ENCODE data around the gene HOXA7.

Gene HOXA7

DNA sequence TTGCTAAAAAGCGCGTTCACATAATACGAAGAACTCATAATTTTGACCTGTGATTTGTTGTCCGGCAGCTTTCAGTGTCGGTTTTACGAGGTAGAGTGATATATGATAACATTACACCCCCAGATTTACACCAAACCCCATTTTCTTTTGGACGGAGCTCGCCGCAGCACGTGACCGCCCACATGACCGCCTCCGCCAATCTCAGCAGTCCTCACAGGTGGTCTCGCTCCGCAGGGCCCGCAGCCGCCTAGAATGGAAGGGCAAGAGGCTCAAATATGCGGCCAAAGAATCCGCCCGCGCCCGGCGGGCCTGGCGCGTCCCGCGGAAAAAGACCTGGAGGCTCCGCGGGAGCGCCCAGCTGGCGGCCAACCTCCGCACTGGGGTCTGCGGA lies at the start of gene HOXA7:
Gene HOXA7 (minus strand): TSS at position 168 of the 391 bp plus-strand sequence. CDS start 130 bp downstream, at position 38.
- DNase-seq = no peak

DNA sequence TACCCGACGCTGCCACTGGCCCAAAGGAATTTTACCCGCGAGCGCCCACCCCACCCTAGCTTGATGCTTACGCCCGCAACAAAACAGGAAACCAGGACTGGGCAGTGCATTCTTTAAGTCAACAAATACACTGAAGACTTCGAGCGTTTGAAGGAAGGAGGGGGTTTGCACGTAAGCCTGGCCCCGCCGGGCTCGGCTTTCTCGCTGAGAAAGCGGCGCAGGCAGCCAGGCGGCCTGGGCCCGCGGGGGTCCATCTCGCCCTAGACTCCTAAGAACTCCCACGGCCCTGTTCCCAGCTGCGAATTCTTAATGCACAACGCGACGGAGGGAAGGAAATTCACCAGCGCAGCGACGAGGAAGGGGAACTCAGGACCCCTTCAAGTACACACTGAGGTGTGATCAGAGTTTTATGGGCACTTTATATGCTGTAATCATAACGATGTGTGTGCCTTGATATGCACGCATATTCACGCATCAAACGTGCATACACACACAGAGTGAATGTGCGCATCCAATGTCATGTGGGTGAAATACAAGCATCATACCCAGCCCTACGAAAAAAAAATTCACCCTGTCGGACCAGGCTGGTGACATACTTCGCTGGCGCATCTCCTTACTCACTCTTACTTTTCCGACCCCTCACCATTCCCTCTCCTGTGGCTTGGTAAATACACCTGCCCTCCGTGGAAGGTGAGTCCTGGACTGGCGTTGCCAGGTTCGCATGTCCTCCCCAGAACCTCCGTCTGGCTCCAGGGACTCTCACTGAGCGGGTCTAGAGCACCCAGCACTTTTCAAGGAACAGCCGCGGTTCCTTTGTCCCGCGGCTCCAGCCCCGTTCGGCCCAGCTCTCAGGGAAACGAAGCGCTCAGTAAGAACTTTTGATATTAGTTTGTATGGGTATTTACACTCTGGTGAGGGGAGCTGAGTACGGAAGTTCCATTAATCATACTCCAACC lies 49.1 kb upstream of the HOXA7 start:
- DNase-seq = no peak

DNA sequence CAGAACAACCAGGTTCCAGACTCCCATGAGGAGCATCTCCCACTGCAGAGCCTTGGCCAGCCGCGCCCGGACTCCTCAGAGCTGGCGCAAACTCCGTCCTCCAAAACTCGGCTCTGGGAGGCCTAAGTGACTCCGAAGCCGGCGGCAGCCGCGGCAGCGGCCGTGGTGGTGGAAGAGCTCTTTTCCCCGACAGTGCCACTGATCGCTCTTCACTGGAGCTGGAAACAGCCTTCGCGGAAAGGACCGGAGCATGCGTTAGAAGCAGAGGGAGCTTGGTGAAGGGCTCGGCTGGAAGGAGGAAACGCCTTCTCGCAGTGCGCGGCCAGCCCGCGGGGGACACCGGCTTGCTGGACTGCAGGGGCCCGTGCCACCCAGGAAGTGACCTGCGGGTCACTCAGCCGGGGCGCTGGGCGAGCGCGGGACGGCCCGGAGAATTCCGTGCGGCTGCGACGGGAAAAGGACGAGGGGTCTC lies 48.4 kb upstream of the HOXA7 start:
- DNase-seq = no peak

DNA sequence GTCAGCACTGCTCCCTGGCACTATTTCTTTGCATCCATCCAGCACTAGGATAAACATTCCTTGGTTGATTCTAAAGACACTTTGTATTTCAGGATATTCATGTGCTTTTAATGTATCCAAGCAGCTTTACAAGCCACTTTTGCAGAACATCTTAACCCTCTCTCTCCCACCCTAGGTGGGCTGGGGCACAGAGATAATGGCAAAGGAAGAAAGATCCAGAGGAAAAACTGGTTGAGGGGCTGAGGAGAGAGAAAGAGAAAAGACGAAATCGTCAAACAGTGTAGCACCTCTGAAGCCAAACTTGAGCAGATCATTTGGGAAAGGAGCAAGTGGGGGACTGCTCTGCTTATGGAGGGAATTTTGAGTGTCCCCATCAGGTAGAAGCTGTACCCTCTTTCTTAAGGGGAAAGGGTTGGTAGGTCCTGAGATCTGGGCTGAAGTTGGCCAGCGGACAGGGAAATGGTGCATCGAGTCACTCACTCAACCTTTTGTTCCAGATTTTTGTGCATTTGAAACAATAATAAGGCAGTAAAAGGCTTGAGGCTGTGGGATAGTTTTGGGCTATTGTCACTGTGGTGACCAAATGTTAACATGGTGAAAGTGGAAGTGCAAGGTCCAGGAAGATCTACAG lies 47.6 kb upstream of the HOXA7 start:
- no peak for DNase-seq

DNA sequence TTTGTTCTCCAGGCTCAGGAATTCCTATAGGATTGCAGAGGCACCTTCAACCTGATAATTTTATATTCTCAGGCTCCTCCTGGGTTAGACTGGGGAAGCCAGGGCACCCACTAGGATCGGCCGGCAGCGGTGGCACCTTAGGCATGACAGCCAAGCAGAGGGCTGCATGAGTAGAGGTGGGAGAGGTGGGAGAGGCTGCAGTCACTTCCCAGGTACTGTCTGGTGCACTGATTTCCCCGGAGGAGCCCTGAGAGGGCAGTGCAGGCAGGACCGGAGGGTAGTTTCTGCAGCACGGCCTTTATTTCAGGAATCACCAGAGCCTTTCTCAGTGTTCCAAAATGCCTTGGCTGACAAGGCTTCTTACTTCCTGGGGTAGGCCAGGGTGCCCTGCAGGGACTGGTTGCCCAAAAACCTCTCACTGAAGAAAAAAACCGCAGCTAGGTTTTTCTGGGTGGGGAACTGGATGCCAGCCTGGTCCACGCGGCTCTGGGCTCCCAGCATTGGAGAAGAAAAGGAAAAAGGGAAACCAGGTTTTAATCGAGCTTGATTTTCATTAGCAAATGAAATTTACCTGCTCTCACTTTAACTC lies 47.0 kb upstream of the HOXA7 start:
- no peak for DNase-seq

DNA sequence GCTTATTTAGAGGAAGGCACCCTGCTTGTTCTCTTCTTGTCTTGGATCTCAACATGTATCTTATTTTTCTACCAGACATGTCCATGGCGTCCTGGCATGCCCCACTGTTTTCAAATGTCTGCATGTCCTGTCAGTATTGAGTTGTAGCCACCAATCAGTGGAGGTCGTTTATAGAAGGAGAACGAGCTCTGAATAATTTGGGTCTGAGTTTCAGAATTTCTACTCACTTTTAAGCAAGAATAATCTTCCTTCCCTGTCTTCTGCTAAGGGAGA lies 46.3 kb upstream of the HOXA7 start:
- no peak for DNase-seq

DNA sequence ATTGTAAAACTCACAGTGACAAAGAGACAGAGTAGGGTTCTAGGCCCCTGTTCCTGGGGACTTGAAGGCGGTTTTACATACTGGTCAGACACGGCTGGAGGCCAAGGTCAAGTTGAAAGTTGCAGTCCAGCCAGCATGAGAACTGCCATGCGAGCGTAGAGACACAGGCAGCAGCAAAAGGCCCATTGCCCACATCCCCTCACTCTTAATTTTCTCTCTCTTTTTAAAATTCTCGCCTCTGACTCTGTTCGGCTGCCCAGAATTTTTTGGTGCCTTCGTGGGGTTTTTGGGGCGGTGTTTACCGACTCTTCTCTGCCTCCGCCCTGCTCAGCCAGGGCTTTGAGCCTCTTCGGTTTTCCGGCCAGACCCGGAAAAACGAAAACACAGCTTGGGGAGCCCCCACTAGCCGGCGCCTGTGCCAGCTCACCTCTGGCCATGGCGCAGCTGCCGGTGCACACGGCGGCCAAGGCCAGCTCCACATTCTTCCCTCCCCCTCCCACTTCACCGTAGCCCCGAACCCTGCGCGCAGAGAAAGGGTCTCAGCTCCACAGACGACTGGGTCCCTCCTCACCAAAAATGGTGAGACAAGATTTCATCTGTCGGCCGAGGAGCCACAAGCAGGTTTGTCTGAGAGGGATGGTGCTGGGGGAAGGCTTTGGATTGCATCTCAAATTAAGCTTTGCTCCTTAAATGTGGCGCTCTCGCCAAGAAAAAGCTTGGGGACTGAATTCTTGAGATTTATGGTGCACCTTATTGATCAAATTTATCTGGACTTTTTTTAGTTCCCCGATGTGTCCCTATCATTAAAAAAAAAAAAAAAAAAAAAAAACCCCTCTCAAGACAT lies 45.8 kb upstream of the HOXA7 start:
- DNase-seq = no peak

DNA sequence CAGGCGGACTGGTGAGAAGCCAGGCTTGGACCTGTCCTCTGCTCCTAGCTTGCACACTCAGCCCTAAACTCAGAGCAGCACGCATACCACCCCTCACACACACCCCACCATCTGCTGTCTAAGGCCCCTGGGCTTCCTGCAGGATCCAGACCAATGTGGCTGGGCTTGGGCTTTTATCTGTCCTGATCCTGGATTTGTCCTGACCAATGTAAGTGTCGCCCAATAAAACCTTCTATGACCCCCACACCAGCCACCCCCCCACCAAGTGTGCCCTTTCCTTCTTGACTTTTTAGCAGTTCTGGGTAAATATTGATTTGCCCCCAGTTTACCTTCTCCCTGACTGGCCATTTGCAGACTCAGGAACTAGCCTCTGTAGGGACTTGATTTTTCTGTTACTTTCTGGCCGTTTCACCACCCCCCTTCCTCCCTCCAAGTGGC lies 45.1 kb upstream of the HOXA7 start:
- DNase-seq = no peak

DNA sequence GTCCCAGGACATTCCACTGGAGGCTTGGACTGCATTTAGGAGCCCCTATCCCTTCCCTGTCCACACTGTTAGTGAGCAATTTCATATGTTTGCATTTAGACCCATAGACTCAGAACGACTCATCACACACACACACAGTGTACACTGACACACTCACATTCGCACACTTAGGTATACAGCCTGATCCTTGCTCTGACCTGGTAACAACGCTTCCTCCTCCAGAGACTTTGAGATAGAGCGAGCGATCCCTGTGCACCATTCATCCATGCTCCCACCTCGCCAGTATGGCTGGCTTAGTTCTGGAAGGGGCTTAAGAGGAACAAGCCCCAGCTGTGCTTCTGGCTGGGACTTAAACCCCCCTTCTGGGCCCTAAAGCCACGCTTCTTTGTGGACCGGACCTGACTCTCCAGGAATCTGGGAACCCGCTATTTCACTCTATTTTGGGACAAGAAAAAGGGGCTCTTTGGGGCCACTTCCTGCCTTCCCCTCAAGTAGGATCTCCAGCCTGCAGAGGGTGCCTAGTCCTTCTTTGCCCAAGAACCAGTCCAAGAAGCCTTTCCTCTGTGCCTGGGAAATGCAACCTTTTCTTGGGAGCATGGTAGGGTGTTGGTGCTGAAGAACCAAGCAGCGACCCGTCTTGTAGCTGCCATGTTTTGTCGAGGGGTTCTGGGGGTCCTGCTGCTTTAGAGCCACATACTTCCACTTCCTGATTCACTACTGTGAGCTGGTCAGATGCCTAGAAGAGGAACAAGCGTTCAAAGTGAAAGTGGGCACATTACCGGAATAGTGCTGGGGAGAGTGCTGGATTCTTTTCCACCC lies 44.5 kb upstream of the HOXA7 start:
- peak; percentile 77 for DNase-seq

DNA sequence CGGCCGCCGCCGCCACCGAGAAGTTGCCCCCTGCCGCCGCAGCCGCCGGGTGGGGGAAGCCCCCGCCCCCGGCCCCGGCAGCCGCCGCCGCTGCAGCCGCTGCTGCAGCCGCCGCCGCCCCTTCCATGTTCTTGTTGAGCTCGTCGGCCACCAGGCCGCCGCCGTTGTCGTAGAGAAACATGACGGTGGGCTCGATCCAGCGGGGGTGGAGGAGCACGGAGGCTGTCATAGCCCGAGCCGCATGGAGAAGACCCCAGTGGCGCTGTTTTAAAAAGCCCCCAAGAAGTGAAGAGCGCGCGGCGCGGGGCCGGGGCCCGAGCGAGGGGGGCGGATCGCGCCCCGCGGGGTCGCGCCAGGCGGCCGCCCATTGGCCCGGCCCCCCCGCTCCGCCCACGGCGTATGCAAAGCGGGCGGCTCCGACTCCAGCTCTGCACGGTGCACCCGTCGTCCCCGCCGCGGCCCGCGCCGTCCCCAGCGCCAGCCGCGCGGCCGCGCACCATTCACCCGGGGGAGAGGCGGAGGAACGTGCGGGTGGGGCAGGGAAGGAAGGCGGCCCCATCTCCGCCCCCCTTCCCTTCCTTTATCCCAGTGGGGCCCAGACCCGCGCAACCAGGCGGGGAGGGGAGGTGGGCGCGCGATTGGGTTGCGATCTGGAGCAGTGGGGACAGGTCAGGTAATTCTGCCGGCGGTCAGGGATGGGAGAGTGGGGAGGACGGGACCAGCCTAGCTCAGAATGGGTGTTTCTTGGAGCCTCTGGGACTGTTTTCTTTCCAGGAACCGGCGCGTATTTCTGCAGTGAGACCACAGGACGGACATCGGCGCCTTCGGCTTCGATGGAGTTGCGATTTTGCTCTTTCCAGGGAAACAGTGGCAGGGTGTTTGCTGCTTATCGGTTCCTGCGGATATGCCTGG lies 43.6 kb upstream of the HOXA7 start, which contains the start of gene HOXA13:
Gene HOXA13 (minus strand): TSS at position 243 of the 912 bp plus-strand sequence. CDS start 14 bp downstream, at position 229.
- DNase-seq = no peak

DNA sequence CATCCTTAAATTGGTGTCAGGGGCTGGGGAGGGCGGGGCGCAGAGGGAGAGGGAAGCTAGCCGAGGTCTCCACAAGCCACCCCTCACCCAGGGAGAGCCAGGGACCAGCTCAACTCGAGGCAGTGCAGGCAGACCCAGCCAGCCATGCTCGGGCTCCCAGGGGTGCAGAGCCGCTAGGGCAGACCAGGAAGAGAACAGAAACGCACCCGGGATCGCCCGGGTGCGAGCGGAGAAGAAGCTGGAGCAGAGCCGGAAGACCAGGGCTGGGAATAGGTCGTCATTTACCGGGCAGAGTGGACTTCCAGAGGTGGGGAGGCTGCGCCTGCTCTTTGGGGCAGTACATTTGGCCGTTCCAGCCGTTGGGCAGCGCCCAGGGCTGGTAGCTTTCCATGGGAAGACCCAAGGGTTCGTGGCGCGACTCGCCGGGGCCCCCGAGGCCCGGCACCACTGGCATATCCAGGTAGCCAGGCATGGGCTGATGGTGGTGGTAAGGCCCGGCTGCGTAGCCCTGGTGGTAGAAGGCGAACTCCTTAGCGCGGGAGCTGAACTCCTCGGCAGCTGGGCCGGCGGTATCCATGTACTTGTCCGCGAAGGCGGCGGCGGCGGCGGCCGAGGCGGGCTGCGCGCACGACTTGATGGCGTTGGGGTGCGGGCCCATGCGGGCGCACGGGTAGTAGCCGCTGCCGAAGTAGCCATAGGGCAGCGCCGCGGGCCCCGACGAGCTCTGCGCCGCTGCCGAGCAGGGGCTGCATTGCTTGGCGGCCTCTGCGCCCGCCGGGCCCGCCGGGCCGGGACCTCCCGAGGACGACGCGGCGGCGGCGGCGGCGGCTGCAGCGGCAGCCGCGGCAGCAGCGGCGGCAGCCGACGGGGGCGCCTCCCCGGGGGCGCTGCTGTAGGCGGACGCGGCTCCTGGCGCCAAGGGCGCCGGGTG lies 42.7 kb upstream of the HOXA7 start:
- peak; percentile 21 for DNase-seq

DNA sequence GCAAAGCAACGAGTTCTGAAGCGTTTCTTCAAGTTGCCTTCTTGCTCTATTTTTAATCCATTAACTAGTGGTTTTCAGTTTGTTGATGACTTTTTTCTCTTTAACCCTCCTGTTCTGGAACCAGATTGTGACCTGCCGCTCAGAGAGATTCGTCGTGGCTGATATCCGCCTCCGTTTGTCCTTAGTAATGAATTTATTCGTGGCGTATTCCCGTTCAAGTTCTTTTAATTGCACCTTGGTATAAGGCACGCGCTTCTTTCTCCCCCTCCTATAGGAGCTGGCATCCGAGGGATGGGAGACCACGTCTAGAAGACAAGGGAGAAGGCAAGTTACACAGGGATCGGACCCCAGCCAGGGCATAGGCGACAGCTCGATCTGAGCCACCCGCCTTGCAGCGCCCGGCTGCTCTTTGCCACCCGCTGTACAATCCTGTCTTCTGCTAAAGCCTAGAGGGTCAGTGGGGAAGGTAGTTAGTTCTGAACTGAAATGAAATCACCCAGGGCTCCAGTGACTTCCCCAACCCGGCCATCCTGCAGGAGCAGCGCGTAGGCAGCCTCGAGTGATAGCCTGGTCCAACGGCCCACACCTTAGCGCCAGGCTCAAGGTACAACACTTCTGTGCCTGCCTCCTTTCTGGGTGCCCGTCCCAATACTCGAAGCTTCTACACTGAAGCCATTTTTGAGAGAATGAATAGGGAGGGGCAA lies 41.8 kb upstream of the HOXA7 start:
- no peak for DNase-seq

DNA sequence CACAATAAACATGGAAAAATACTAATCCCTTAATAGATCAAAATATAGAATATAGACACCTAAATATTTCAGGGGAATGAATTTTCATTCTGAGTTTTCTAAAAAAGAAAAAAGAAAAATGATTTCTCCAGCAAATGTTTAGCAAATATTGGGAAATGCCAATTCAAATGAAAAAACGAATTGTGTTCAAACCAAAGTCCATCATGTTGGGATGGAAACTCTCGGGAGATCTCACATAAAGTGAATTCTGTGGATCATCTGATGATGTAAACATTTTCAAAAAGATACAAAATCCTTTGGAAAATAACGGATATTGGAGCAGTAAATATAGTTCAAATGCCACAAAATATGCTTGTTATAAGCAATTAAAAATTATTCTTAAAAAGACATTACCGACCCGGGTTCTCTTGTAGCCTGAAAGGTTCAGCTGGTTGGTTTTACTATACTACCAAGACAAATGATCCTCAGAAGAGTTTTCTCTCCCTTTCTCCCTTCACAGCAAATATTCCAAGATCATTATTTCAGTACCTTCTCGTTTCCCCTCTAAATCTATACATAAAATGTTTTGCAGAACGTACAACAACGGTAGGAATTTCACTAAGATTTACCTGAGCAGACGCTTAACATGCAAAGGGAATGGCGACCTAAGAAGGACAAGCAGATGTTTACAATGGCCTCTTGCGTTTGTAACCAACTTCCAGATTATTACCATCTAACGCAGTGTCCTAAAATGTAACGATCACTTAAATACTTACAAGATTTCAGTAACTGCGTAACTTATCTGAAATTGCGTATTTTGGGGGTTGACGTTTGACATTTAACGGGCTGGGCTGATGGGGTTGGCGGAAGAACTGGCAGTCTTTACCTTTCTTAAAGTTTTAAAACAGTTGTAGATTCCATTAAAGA lies 40.9 kb upstream of the HOXA7 start:
- DNase-seq = no peak

DNA sequence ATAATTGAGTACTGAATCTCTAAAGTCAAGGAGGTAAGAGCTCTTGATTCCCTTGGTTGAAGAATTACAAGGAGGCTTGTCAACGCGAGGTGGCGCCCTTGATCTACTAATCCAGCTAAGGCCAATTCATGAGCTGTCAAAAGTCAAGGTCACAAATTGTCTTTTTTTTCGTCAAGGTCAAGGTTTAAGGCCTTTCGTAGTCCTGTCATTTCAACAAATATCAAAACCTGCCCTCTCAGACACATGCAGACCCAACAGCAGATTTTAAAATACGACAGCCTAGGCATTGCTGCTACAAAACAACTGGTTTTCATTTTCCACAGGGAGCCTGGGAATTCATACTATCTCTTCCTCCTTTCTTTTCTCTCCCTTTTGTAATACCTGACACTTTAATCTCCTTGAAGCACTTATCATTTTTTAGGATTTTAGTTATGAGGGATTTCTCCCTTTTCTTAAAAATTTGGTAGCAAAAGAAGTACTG lies 39.9 kb upstream of the HOXA7 start:
- DNase-seq = peak; percentile 84

DNA sequence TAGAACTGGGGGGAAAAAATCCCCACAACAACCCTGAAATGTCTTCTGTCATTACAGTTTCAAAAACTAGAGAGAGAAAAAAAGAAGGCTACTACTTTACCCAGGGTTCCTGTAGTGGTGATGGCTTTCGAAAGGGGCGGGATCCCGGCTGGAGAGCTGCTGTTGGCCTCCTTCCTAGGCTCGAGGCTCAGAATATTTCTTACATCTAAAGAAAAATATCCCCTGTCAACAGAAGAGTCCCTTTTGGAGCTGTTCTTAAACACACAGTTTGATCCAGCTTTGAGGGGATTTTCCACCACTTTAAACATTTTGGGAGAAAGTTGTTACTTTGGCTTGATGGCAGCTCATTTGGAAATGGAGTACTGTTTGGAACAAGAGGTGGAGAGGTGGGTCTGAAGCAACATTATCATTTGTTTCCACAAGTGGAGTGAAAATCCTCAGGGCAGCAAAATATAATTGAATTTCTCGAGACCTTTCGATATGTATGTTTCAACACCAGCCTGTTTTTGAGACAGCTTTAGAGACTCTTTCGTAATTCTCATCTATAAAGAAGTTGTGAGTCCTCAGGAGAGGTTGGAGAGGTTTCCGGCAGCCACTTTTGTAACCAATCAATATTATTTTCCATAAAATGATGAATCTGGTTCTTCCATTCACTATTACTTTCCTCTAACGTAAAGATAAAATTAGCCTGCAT lies 38.4 kb upstream of the HOXA7 start:
- no peak for DNase-seq

DNA sequence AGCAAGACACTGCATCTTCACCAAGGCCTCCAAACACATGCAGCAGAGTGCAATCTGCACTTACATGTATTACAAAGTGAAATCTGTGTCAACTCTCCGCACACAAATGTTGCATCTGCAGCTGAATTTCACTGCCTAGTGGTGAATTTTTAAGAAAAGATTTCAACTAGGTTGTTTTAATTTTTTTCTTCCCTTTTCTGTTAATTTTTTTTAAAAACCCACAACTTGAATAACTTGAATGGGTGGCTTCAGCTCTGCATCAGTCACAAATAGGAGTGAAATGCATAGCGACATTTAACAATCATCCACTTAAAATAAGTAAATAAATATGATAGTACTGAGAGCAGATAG lies 37.5 kb upstream of the HOXA7 start:
- no peak for DNase-seq

DNA sequence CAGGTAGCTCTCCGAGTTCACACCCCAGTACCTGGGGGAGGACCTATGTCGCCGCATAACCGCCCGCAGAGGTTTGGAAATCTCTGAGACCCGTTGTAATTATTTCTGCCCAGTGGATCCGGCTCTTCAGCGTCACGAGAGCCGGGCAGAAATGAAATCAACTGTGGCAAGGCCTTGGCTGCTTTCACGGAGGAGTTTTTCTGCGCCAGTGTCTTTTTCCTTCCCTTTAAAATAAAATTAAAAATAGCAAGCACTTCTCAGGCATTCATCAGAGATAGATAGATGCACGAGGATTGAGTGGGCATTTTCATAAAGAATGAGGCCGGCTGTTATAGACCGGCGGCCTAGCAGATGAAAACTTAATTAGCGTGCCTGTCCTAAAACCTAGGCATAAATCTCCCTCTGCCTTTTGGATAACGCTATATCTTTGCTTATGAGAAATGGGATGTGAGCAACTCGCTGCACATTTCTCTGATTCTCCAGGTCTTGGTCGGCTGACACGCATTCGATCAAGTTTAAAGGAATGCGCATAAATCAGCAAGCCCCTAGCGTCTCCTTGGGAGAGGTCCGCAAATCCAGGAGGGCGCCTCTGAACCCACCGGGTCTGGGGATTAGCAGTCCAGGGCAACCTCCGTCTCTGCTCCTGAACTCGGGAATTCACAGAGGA lies 37.0 kb upstream of the HOXA7 start:
- DNase-seq = no peak

Measured in suppressor macrophage treated with lipopolysaccharide for 4 hours (primary cell).